GM18517 (cell line): Measurements from ENCODE around the gene BEX3.
A peak's percentile ranks its signal among the peaks of the same experiment; 100 is the strongest.
"Not testable (repeated sequence)": the region's sequence is repeated elsewhere in the genome, so short reads cannot be mapped to it uniquely, and the experiment has no call there.

Source experiments
- ATAC-seq: cut with Tn5 transposase; IDR thresholded peaks from one replicate; pipeline ENCODE4 v1.9.1; 2021; ENCODE audit warnings: mild to moderate bottlenecking, moderate library complexity; ENCODE audit not compliant: unreplicated experiment

Gene BEX3

DNA sequence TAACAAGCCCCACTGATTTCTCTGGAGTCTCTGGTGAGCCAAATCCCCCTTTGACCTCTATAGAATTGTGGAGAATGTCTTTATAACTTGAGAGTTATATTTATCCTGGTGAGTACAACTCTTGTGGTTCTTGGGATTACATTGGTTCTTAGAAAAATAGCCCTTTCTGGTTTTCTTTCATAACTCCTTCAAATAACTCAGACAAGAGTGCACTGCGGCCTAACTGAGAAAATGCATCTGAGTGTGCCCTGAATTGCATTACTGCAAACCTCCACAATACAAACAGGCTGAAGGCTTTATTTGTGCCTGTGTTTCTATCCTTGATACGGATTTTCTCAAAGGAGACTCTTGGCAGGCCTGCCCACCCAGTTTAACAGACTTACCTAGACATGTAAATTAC is 2.7 kb downstream of the BEX3 start:
- ATAC-seq, result no peak

DNA sequence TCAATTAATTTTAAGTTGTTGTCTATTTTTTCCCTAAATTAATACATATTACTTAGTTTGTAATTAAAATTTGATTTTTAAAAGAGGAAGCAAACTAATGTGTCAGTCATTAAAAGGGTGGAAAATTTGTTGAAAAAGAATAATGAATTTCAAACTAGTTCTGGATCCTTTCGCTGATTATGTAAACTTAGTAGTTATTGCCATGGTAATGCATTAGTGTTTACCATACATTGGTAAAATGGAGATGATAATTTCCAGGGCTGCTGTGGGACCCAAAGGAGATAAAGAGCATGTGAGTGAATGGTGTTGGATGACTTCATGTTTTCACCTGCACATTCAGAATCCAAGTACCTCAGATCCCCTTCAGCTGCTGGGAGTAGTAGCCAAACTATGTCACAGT is 6.5 kb downstream of the BEX3 start:
- no peak for ATAC-seq

DNA sequence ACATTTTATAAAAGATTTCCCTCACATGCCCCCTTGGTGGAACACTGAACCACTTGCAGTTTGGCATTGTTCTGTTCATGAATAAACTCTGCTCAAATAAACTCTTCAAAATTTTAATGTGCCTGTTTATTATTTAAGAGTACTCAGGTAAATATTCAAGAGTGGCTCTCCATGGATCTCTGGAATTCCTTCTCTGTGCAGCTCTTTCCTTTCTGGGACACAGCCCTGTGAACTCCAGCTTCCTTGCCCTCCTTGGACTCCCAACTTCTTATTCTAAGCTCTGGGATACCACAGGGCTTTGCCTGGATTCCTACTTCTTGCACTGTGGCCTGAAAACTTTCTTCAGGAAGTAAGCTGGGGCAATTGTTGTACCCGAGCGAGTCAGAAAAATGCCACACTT is 8.3 kb downstream of the BEX3 start:
- ATAC-seq, result no peak

DNA sequence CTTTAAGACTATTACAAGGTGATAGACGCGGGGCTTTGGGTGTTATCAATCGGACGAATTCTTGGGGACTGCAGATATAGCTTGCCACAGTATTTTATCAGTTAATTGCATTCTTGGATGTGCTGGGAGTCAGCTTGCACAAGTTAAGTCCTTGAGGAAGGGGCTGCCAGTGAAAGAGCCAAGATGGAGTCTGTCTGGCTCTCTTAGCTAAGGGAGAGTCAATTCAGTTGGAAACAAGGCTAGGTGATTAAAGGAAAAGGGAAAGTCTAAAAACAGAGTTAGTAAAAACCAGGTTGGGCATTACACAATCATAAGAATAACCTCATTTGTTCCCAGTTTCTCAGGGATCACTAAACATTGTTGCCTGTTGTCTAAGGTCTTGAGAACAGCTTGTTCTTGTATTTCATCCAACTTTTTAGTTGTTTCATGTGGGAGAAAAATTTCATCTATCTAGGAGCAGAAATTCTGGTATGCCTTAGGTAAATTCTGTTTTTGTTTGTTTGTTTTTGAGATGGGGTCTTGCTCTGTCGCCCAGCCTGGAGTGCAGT is 9.0 kb downstream of the BEX3 start:
- not testable (repeated sequence) for ATAC-seq

DNA sequence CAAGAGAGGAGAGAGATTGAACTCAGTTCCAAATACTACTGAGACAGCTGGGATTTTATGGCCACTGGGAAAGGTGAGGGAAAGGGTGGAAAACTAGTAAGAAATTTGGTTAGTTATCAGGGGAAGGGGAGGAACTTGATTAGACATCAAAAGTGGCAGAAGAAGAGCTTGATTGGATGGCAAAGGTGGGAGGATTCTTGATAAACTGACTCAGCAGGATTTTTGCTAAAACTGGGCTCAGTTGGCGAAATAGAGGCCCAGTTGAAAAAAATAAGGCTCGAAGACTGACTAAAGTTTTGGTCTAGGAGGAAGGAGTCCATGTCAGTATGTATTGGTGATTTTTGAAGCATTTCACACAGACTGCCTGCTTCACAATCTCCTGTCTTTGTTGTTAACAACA is 10.0 kb downstream of the BEX3 start:
- no peak for ATAC-seq

DNA sequence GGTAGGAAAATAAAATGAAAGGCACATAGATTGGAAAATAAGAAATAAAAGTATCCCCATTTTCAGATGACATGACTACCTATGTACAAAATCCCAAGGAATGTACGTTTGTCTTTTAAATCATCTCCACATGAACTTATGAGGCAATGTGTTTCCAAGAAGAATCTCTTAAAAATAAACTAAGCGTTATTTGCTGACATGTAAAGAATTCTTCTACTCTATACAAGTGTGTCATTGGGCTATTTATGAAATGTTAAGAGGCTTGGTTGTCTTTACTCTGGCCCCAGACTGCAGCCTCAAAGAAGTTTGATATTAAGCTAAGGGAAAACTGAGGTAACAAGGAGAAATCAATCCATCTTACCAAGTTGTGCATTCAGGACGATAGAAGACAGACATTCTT is 17.1 kb downstream of the BEX3 start:
- no peak for ATAC-seq

DNA sequence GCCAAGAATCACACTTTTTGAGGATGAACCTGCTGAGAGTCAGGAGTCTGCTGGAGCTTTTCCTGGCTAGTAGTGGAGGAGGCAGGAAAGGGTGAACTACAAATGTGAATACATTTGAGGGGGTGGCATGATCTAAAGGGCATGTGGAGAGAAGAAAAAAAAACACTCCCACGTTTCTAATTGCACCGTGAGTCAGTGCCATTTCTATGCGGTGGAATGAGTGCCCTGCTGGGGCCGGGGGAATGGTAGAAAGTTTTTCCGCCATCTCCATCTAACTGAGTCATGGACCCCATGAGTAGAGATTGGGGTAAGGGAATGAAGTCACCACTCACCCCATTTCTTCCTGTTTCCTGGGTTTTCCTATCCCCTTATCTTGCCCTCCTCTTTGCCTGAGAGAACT is 19.8 kb downstream of the BEX3 start:
- ATAC-seq, result no peak

DNA sequence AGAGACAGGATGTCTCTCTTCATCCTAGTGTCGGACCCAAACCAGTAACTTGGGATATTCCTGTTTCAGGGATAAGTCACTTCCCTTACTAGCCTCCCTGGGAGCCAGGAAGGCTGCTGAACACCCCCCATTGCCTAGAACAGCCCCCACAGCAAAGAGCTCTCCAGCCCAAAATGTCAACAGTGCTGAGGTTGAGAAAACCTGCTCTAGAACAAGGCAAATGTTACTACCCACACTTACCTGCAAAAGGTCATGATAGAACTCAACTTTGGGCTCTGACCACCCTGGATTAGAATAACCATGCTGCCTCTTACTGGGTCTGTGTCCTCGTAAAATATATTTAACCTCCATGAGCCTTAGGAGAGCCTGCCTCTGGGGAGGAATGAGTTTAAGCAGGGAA is 20.3 kb downstream of the BEX3 start:
- ATAC-seq, result no peak

DNA sequence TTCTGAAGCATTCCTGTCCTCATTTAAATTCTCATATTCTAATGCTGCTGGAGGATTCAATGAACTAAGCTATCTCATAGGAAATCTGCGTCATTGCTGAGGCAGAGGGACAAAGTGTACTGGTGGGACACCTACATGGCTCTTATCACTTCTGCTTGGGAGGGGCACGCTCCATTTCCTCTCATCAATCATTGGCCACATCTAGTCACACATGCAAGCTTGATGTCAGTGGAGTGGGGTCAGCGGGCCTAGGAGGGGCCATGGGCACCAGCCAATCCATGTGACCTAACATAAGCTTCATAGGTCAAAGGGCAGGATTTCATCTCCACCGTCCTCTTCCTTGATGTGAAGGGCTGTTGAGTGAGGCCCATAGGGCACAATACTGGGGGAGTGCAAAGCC is 21.4 kb downstream of the BEX3 start:
- no peak for ATAC-seq

DNA sequence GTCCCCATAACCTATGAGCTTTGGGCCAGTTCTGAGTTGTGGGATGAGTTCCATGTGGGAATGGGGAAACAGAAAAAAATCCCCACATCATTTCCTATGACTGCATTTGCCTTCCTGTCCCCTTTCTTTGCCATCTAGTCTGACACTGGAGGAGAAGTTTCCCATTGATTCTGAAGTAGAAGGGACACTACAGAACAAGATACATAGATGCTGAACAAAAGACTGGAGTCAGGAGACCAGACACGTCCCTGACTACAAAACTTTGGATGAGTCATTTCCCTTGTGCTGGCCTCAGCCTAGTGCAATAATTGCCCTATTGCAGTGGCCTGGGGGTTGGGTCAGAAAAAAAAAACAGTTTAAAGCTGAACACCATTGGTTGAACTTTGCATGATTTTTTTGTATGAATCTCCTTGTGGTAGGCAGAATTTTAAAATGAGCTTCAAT is 22.1 kb downstream of the BEX3 start:
- no peak for ATAC-seq

DNA sequence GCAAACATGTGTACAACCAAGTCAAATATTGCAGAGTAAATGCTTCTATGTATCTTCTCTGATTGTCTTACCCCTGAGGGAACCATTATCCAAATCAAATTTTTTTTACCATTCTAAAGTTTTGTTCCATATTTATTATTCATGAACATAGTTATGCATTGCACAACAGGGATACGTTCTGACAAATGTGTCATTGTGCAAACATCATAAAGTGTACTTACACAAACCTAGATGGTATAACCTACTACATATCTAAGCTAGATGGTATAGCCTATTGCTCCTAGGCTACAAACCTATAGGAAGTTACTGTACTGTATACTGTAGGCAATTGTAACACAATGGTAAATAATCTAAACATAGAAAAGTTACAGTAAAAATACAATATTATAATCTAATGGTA is 23.4 kb downstream of the BEX3 start:
- ATAC-seq, result no peak

DNA sequence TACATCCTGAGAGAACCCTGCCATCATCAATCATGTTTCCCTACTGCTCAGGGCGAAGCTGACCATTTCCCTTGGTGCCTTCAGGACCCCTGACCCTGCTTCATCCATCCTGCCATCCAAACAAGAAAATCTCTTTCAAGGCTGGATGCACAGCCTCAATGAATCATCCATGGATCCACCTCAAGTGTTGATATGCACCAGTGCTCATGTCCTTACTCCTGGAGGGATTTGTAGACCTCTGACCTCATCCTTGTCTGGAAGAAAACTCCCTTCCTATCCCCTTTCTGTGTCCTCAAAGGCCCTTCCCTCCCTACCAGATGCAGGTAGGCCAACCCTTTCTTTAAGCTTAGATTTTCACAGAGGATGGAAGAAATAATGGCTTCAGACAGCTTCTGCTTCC is 24.6 kb downstream of the BEX3 start:
- ATAC-seq, result no peak

DNA sequence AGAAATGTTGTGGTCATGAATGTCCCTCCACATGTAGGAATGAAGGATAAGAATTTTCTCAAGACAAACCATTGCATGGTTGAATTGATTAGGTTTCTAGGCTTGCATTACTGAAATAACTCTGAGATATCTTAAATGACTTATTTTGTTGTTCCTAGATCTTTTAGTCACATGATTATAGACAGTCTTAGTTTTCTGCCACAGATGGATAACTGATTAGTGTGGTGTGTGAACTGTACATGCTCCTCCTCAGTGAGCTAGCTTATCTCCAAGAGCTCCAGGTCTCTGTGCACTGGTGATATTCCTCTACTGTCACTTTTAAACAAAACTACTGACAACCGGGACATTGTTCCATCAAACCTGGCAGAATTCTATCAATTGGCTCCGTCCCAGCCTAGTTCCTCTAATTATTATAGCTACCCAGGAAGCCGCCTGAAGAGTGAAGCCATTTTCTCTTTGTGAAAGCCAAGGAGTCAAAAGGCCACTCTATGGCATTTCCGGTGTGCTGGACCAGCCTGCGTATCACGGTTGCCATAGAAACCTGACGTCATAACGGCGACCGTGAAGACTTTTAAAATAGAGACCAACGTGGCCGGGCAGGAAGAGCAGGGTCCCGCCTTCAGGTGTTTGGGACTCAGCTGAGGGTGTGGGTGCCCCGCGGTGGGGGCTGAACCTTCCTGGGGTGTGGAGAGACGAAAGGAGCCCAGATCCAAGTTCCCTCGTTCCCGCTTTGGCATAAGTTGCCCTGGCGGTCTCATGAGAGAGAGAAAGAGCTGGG is 28.1 kb downstream of the BEX3 start:
- peak; percentile 93 for ATAC-seq

DNA sequence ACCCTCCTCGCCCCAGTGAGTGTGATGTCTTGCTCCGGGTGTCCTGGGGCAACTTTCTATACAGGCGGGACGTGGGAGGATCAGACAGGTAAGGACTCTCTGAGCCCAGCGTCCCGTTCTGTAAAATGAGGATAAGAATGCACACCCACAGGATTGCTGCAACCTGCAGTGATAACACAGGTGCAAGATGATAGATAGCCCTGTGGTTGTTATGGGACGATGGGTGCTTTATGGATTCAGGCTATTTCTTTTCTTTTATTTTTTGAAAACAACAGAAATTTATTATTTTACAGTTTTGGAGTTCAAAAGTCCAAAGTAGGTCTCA is 28.6 kb downstream of the BEX3 start:
- no peak for ATAC-seq

DNA sequence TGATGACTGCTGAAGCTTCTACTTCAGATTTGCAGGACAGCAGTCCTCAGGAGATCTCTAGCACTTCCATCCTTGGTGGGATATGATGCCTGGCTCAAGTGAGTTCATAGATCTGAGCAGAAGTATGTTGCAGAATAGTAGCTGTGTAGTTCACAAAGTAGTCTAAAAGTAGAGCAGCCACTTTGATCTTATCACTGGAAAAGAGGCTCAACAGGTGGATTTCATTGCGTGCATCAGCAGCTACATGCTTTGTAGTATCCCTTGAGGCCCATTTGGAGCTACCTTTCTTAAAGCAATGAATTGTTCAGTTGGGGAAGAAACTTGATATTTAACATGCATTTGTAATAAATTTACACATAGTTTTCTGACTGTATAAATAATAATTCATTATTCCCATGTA is 29.9 kb downstream of the BEX3 start:
- ATAC-seq, result no peak

DNA sequence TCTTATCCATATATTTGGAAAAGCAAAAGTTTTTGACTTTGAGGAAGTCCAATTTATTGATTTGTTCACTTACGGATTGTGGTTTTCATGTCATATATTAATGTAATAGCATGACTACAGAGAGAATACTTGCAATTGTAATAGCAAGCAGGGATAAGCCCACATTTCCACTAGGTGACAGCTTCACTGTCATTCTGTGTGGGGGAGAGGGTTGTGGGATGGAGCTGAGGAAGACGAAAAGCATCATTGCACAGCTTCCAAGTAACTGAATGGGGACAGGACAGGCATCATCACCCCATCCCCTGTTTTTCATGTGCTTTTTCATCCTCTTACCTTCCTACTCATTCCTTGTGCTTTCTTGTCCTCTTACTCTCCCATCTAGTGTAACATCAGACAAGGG is 31.4 kb downstream of the BEX3 start:
- ATAC-seq, result no peak

DNA sequence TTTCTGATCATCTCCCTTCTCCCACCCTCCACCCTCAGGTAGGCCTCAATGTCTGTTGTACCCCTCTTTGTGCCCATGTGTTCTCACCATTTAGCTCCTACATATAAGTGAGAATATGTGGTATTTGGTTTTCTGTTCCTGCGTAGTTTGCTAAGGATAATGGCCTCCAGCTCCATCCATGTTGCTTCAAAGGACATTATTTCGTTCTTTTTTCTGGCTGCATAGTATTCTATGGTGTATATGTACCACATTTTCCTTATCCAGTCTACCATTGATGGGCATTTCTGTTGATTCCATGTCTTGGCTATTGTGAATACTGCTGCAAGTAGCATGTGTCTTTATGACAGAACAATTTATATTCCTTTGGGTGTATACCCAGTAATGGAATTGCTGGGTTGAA is 35.4 kb downstream of the BEX3 start:
- ATAC-seq, result not testable (repeated sequence)

DNA sequence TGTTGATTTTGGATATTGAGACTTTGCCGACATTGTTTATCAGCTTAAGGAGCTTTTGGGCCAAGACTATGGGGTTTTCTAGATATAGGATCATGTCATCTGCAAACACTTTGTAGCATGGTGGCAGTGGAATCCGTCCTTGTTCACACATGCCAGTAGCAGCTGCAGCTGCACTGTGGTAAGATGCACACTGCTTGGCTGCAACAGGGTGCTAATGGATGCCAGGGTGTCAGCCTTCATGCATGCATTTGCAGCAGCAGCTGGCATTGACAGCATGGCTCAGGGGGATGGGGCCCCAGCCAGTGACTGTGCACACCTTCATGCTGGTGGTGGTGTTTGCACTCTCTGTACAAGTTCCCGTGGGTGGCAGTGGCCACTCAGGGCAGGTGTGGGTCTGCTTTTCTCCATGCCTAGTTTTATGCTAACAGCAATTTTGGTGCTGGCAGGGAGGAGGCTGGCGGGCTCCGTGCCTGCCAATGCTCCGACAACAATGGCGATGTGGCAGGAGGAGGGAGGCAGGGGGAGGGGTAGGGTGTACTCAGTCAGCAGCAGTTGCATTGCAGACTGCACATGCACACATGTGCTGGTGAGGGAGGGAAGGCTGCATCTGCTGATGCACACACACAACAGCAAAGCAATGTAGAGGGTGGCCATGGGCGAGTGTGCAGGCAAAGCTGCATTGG is 37.5 kb downstream of the BEX3 start:
- ATAC-seq, result no peak

DNA sequence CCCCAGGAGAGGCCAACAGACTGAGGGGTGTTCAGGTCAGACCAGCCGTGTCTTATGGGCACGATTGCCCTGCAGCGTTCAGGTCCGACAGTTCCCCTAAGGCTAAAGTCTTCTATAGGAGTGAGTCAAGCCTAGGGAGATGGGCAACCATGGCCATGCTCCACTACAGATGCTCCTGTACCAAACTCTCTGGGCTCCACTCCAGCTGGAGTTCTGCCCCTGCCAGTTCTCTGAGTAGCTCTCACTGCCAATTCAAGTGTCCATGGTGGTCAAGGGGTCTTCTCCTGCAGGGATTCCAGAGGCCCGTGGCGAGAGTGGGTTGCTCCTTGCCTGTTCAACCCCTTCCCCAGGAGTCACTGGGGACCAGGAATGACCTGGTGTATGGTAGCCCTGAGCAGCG is 38.2 kb downstream of the BEX3 start:
- no peak for ATAC-seq

DNA sequence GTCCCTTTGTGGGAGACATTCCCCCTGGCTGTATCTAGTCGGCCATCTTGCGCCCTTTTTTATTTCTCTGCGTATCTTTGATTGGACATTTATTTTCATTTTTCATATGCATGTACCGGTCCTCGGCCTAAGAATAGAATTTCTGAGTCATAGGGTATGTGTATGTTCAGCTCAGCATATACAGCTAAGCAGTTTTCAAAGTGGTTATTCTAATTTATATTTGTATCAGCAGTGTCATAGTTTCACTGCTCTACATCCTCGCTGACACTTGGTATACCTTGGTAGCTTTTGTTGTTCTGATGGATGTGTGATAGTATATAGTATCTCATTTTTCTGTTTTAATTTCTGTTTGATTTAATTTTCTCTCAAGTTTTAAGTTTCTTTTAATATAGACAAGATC is 38.7 kb downstream of the BEX3 start:
- ATAC-seq, result no peak

DNA sequence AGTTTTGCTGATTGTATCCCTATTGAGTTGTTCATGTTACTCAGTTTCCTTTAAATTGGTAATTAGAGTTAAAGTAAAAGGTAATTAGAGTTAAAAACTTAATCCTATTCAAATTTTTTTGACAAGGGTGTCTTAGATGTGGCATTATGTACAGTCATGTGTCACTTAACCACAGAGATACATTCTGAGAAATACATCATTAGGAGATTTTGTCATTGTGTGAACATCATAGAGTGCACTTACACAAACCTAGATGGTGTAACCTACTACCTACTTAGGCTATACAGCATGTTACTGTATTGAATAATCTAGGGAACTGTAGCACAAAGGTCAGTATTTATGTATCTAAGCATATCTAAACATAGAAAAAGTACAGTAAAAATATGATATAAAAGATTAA is 39.2 kb downstream of the BEX3 start:
- ATAC-seq, result no peak

DNA sequence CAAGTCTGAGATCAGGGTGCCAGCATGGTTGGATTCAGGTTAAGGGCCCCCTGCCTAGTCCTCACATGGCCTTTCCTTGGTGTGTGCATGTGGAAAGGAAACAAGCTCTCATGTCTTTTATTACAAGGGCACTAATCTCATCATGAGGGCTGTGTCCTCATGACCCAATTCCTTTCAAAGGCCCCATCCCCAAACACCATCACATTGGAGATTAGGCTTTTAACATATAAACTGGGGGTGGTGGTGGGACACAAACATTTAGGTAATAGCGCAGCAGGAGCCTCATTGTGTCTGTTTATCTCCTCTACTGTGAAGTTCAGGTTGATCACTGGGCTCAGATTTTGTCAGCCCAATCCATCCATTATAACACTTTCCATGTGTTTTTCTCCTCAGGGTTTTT is 41.0 kb downstream of the BEX3 start:
- no peak for ATAC-seq

DNA sequence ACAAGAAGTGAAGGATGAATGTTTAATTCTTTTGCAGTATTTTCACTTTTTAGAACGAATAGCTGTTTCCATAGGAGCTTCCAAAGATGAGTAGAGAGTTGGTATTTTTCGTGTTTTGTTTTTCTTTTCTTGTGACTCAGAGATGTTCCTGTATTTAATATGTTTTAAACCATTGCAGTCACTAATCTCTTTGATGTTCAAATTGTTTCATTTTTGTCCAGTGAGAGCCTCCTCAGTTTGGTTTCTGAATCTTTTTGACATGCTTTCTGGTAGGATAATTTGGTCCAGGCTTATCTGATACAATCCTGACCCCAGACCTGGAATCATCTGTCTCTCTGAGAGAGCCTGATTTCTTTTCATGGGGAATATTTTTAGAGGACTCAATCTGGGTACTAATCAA is 41.6 kb downstream of the BEX3 start:
- no peak for ATAC-seq
